ENCODE measurements around the gene ATXN1.

DNA sequence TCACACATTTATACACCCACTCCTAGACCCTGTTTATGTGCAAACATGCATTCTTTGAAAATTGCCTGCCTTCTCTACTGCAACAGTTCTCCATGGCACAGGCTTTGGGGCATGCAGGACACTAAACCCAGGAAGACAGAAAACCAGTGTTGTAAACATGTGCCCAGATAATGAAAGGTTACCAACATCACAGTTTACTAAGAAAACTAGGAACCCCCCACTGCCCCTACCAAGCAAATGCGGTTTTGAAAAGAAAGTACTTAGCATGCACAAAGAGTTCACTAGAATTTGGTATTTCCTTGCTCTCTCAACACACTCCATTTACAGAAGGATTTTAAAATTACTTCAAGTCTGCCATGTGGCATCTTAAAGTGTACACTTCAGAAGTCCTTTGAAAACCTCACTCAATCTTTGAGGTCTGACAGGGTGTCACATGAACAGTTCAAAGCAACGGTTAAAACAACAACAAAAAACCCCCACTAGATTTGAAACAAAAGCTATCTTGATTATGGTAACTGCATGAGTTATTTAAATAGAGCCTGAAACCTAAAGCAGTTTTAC is 277.9 kb downstream of the ATXN1 start:
- TF ChIP-seq ASH2L (IDR thresholded peaks at IDR 0.05; ENCODE audit: insufficient read length, low read depth, low read length), result no peak
- no peak for TF ChIP-seq ZBTB8A (CRISPR knock-in tag; IDR thresholded peaks at IDR 0.05; ENCODE audit: borderline replicate concordance, low read depth)
- TF ChIP-seq, protein P1, sequence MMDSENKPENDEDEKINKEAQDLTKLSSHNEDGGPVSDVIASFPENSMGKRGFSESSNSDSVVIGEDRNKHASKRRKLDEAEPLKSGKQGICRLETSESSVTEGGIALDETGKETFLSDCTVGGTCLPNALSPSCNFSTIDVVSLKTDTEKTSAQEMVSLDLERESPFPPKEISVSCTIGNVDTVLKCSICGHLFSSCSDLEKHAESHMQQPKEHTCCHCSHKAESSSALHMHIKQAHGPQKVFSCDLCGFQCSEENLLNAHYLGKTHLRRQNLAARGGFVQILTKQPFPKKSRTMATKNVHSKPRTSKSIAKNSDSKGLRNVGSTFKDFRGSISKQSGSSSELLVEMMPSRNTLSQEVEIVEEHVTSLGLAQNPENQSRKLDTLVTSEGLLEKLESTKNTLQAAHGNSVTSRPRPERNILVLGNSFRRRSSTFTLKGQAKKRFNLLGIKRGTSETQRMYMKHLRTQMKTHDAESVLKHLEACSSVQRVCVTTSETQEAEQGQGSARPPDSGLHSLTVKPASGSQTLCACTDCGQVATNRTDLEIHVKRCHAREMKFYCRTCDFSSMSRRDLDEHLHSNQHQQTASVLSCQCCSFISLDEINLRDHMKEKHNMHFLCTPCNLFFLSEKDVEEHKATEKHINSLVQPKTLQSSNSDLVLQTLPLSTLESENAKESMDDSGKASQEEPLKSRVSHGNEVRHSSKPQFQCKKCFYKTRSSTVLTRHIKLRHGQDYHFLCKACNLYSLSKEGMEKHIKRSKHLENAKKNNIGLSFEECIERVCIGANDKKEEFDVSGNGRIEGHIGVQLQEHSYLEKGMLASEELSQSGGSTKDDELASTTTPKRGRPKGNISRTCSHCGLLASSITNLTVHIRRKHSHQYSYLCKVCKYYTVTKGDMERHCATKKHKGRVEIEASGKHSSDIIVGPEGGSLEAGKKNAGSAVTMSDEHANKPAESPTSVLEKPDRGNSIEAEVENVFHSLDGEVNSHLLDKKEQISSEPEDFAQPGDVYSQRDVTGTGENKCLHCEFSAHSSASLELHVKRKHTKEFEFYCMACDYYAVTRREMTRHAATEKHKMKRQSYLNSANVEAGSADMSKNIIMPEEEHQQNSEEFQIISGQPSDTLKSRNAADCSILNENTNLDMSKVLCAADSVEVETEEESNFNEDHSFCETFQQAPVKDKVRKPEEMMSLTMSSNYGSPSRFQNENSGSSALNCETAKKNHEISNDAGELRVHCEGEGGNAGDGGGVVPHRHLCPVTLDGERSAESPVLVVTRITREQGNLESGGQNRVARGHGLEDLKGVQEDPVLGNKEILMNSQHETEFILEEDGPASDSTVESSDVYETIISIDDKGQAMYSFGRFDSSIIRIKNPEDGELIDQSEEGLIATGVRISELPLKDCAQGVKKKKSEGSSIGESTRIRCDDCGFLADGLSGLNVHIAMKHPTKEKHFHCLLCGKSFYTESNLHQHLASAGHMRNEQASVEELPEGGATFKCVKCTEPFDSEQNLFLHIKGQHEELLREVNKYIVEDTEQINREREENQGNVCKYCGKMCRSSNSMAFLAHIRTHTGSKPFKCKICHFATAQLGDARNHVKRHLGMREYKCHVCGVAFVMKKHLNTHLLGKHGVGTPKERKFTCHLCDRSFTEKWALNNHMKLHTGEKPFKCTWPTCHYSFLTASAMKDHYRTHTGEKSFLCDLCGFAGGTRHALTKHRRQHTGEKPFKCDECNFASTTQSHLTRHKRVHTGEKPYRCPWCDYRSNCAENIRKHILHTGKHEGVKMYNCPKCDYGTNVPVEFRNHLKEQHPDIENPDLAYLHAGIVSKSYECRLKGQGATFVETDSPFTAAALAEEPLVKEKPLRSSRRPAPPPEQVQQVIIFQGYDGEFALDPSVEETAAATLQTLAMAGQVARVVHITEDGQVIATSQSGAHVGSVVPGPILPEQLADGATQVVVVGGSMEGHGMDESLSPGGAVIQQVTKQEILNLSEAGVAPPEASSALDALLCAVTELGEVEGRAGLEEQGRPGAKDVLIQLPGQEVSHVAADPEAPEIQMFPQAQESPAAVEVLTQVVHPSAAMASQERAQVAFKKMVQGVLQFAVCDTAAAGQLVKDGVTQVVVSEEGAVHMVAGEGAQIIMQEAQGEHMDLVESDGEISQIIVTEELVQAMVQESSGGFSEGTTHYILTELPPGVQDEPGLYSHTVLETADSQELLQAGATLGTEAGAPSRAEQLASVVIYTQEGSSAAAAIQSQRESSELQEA (CRISPR knock-in tag; IDR thresholded peaks at IDR 0.05; ENCODE audit: not compliant biosample characterization), result no peak
- no peak for TF ChIP-seq ZNF24 (IDR thresholded peaks at IDR 0.05)
- TF ChIP-seq GLI4 (CRISPR knock-in tag; IDR thresholded peaks at IDR 0.05; ENCODE audit: borderline replicate concordance), result no peak
- no peak for TF ChIP-seq SMAD1 (CRISPR knock-in tag; IDR thresholded peaks at IDR 0.05; ENCODE audit: borderline replicate concordance, low read depth)
- TF ChIP-seq HMG20B (CRISPR knock-in tag; conservative IDR thresholded peaks at IDR 0.05), result no peak
